ENCODE results near the gene SPTLC3.
A peak's percentile ranks its signal among the peaks of the same experiment; 100 is the strongest.

The SPTLC3 gene

GRCh38 chr20:13142143-13142542 lies 133.4 kb downstream of the SPTLC3 start:
- DNase-seq: no peak

GRCh38 chr20:13147071-13147963 lies 138.5 kb downstream of the SPTLC3 start:
- DNase-seq: no peak

GRCh38 chr20:13147971-13148370 lies 139.2 kb downstream of the SPTLC3 start:
- no peak for DNase-seq

- no peak for DNase-seq
Measured at GRCh38 chr20:13148402-13148801, 139.6 kb downstream of the SPTLC3 start.

GRCh38 chr20:13148961-13149360 lies 140.2 kb downstream of the SPTLC3 start:
- no peak for DNase-seq

GRCh38 chr20:13149371-13150105 lies 140.8 kb downstream of the SPTLC3 start:
- no peak for DNase-seq

- no peak for DNase-seq
Measured at GRCh38 chr20:13158369-13158768, 149.6 kb downstream of the SPTLC3 start.

GRCh38 chr20:13159889-13160288 lies 151.1 kb downstream of the SPTLC3 start:
- DNase-seq: no peak

GRCh38 chr20:13165203-13165602 lies 156.4 kb downstream of the SPTLC3 start:
- no peak for DNase-seq

GRCh38 chr20:13166011-13166410 lies 157.2 kb downstream of the SPTLC3 start:
- DNase-seq: no peak

GRCh38 chr20:13166437-13166836 lies 157.7 kb downstream of the SPTLC3 start:
- DNase-seq: no peak

GRCh38 chr20:13169086-13169485 lies 160.3 kb downstream of the SPTLC3 start:
- DNase-seq: no peak

GRCh38 chr20:13170771-13171170 lies 162.0 kb downstream of the SPTLC3 start:
- no peak for DNase-seq

GRCh38 chr20:13173201-13173600 lies 164.4 kb downstream of the SPTLC3 start:
- DNase-seq: no peak

GRCh38 chr20:13174402-13174801 lies 165.6 kb downstream of the SPTLC3 start:
- DNase-seq: no peak

- no peak for DNase-seq
Measured at GRCh38 chr20:13180986-13181889, 172.5 kb downstream of the SPTLC3 start.

GRCh38 chr20:13183005-13183404 lies 174.2 kb downstream of the SPTLC3 start:
- DNase-seq: peak; percentile 11

GRCh38 chr20:13186043-13186774 lies 177.4 kb downstream of the SPTLC3 start:
- no peak for DNase-seq

GRCh38 chr20:13187899-13188298 lies 179.1 kb downstream of the SPTLC3 start:
- DNase-seq: no peak

- no peak for DNase-seq
Measured at GRCh38 chr20:13199279-13199678, 190.5 kb downstream of the SPTLC3 start.

GRCh38 chr20:13200767-13201500 lies 192.2 kb downstream of the SPTLC3 start:
- DNase-seq: no peak

- no peak for DNase-seq
Measured at GRCh38 chr20:13202565-13202964, 193.8 kb downstream of the SPTLC3 start.
